ENCODE results near the gene CDH11. TPM values are rescaled to one million over a fixed set of nuclear protein-coding genes. Genes with fewer than 3 reads are reported as not detected.

Gene CDH11
- total RNA-seq, 4 donors from 2014 or later: 28.2 to 74.1 (median 53.2) TPM

DNA sequence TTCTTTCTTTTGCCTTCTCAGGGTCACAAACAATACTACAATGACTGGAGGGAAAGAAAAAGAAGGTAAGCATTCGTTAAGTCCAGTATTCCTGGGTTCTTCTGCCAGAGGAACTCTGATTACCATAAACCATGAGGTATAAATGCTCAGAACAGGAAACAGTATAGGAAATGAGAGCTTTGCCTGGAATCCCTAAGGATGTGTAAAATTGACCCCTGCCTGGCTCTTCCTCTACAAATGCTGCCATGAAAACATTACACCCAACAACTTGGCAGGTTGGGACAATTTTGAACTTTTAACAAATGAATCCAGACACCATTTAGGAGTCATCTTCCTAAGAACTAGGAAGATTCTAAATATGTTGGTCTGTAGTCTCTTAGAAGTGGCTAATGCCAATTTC lies 173.8 kb downstream of the CDH11 start:
- no peak for TF ChIP-seq CTCF (IDR thresholded peaks at IDR 0.05)
- ATAC-seq (ENCODE audit: low FRiP score): no peak
- no peak for DNase-seq (ENCODE audit: low spot score)

DNA sequence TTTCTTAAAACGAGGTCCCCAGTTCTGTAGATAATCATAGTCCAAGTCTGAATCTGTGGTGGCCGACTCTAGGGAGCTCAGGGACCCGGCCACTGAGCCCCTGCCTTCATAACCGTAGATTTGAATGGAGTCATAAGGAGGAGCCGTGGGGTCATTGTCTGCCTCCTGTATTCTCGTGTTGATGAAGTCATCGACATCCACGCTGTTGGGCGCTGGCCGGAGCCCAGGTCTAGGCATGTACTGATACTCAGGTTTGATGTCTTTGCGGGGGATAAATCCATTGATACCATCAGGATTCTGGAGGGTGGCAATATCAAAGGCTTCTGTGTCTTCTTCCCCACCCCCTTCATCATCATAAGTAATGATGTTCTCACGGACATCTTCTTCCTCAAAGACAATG lies 174.2 kb downstream of the CDH11 start:
- ATAC-seq (ENCODE audit: low FRiP score): no peak
- TF ChIP-seq CTCF (IDR thresholded peaks at IDR 0.05): no peak
- DNase-seq (ENCODE audit: low spot score): no peak

DNA sequence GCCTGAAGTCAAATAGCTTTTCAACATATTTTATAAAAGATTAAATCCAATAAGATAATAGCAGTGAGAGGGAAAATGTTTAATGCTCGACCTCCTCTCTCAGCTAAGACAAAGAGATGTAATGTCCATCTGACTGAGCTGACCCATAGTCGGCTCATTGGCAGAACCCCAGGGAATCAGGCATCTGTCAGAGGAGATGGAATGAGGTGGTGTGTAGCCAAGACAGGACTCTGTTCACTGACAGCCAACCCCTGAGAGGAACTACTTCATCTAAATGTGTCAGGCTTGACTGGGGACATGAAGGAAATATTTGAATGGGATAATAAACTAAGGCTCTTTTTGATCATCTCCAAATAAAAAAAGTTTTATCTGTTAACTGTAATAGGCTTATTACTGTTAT lies 188.0 kb downstream of the CDH11 start:
- TF ChIP-seq CTCF (IDR thresholded peaks at IDR 0.05): no peak
- ATAC-seq (ENCODE audit: low FRiP score): no peak
- DNase-seq (ENCODE audit: low spot score): no peak

DNA sequence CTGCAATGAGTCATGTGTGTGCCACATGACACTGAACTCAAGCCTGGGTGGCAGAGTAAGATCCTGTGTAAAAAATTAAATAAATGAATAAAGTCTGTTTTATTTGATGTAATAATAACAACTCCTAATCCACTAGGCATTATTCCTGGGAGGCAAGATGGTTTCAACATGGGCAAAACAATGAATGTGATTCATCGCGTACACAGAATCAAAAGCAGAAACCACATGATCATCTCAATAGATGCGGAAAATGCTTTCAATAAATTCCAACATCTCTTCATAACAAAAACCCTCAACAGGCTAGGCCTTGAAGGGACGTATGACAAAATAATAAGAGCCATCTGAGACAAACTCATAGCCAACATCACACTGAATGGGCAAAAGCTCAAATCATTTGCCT lies 195.4 kb downstream of the CDH11 start:
- no peak for ATAC-seq (ENCODE audit: low FRiP score)
- DNase-seq (ENCODE audit: low spot score): no peak
- no peak for TF ChIP-seq CTCF (IDR thresholded peaks at IDR 0.05)

- DNase-seq (ENCODE audit: low spot score): no peak
- no peak for ATAC-seq (ENCODE audit: low FRiP score)
- TF ChIP-seq CTCF (IDR thresholded peaks at IDR 0.05): no peak
Observed at GRCh38 chr16:64925166-64925565, 196.7 kb downstream of the CDH11 start.

- DNase-seq (ENCODE audit: low spot score): no peak
- no peak for TF ChIP-seq CTCF (IDR thresholded peaks at IDR 0.05)
- ATAC-seq (ENCODE audit: low FRiP score): no peak
Observed at GRCh38 chr16:64924086-64924485, 197.8 kb downstream of the CDH11 start.

DNA sequence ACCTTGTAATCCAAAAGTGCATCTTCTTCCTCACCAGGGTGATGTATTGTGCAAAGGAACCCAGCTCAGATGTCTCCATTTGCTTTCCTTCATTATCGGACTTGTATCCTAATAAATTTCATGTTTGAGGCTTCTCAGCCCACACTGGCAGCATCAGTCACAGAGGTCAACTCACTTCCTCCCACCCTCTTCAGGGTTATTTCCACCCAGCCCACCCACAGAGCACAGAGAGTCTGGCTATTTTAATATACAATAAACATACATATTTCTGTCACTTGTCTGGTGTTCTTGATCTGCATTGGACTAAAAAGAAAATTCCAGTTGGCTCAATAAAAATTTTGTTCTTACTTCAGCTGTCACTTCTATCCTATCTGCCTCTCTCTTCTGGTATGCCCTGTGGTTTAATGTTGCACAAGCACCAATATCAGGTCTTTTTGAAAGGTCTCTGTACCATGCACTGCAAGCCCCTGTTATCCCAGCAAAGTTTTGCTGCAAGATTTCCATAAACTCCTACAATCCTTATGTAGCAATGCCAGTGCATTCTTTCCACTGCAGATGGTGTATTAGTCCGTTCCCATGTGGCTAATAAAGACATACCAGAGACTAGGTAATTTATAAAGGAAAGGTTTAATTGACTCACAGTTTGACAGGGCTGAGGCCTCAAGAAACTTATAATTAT lies 201.8 kb downstream of the CDH11 start:
- TF ChIP-seq CTCF (IDR thresholded peaks at IDR 0.05): no peak
- DNase-seq (ENCODE audit: low spot score) (no peak), ATAC-seq (ENCODE audit: low FRiP score) (no peak)
